NCI-H460 (cell line): ENCODE data around the gene NISCH. TPM values are rescaled to one million over a fixed set of nuclear protein-coding genes. Genes with fewer than 3 reads are reported as not detected.

Experiments used
- DNase-seq: peaks from one replicate; pipeline ENCODE4 v3.0.0-alpha.2; 2016; ENCODE audit warnings: low read depth; ENCODE audit errors: extremely low read depth
- polyA plus RNA-seq: library from polyadenylated mRNA; depleted of rRNA; stranded (reverse); fragments of >200 nt; gene quantifications from 2 replicates; pipeline ENCODE4 v1.2.3, GENCODE V29; 2014; cell fraction: nucleus; rRNA removed
- total RNA-seq: library from RNA; depleted of rRNA; stranded (reverse); fragments of >200 nt; shearing (Covaris generic); gene quantifications from 2 replicates; pipeline ENCODE4 v1.2.3, GENCODE V29; 2014; rRNA removed

The NISCH gene
- 18.4 and 19.7 TPM in 2 replicates for total RNA-seq
- 83.6 and 87.5 TPM in 2 replicates for polyA plus RNA-seq

- DNase-seq = peak; percentile 67
These were observed at the start of gene NISCH for GRCh38 chr3:52455283-52456168. Gene NISCH (plus strand): TSS chr3:52455604. CDS start chr3:52455642, 38 bp downstream.

GRCh38 chr3:52406231-52406661 lies 49.2 kb upstream of the NISCH start:
- no peak for DNase-seq

- no peak for DNase-seq
These were observed 48.5 kb upstream of the NISCH start for GRCh38 chr3:52406791-52407510.

DNA sequence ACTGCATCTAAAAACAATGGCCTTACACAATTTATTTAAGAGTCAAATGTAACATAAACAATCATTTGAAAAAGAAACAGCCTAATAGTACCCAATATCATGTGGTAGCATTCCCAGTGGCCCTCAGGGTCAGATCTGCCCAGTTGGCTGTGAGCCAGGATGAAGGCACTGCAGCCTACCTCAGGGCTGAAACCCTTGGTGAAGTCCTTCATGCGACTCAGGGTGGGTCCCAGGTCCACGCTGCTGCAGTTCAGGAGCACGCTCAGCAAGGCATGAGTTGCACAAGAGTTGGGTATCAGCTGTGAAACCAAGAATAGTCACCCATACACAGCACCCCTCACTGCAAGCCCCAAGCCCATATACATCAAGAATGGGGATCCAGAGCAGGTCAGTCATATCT lies 47.6 kb upstream of the NISCH start:
- no peak for DNase-seq

- no peak for DNase-seq
These were observed 46.9 kb upstream of the NISCH start for GRCh38 chr3:52408466-52408865.

- DNase-seq = no peak
These were observed 39.6 kb upstream of the NISCH start for GRCh38 chr3:52415800-52416199.

DNA sequence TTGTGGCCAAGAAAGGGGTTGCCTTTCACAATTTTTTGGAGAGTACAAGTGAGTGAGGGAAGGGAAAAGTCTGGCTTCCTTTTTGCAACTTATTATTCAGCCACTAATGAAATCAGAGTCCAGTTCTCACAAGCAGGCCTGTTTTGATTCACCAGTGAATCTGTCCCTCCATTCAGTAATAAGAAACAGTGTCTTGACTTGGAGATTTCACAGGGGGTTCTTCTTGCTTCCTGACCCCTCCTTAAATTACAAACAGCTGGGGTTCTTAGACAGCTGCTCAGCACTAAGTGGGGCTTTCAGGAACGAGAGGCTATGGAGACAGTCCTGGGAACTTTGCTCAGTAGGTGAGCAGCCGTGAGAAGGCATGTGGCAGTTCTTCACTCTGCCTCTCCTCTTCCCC lies 35.0 kb upstream of the NISCH start:
- DNase-seq = no peak

- no peak for DNase-seq
These were observed 32.7 kb upstream of the NISCH start for GRCh38 chr3:52422669-52423068.

DNA sequence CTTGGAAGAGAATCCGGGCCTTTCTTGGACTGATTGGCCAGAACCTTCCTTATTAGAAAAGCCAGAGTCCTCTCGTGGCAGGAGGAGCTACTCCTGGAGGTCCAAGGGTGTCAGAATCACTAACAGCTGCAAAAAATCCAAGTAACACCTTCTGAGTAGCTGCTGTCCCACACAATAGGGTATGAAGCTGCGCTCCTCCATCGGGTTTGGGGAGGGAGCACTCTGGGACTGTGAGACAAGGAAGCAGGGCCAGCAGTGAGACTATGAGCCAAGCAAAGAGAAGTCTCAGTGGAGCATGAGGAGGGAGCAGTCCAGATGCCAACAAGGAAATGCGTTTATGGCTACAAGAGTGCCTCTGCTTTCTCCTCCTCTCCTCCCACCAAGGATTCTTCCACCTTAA lies 32.2 kb upstream of the NISCH start:
- DNase-seq = no peak

DNA sequence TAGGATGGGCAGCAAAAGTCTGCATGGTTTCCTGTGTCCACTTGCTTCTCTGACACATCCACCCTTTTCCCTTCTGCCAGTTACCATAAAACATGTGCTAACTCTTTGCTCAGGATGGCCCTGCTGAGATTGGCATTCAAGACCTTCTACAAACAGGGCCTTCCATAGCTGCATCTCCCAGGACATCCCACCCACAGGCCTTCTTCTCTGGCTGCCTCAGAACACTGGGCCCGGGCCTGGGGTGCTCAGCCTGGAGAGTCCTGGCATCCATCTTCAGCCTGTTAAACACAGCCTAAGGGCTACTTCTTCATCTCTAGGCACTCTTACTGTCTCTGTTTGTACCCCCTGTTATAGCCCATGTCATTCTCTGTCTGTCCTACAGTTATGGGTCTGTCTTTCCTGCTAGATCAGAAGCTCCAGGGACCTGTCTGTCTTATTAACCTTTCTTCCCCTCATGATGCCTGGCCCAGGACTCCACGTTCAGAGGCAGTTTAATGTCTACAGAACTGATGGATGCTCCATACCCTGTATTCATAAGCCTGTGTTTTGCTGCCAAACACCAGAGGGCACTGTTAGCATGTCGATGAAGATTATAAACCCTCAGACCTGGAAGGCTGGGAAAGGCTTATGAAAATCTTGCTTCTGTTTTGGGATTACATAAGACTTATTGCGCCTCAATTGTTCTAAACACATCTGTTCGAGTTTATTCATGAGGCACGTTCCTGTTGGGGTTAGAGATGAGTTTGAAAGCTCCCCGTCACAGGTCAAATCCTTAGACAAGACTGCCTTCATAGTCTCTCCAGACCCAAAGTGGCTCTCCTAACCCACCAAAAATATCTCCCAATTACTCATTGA lies 27.0 kb upstream of the NISCH start:
- peak; percentile 56 for DNase-seq

GRCh38 chr3:52429031-52429430 lies 26.4 kb upstream of the NISCH start:
- DNase-seq = no peak

DNA sequence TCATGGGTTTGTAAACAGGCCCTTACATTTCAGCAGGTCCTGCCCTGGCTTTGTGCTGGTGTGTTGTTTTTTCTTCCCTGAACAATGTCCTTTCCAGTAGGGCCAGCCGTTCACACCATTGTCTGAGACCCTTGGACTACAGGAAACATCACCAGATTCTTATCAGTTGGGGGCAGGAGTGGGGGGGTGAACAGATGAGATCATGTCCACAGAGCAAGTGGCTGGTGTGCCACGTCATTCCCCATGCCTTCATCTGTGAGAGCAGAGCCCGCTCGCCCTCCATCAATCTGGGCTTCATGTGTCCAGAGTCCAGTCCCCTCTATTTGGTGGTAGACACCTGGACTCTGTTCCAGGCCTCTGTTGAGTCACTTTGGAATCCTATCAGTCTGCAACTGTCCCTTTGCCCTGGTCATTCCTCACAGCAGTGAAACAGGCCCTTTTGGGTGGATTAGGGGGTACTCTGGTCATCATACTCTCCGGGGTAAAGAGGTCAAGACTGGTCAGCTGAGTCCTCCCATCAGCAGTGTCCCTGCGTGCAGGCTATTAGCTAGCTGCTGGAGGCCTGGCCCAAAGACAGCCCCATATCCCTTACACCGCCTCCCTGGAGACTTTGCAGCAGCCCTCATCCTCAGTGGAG lies 25.5 kb upstream of the NISCH start:
- no peak for DNase-seq

- DNase-seq = no peak
These were observed 25.0 kb upstream of the NISCH start for GRCh38 chr3:52430416-52430810.

DNA sequence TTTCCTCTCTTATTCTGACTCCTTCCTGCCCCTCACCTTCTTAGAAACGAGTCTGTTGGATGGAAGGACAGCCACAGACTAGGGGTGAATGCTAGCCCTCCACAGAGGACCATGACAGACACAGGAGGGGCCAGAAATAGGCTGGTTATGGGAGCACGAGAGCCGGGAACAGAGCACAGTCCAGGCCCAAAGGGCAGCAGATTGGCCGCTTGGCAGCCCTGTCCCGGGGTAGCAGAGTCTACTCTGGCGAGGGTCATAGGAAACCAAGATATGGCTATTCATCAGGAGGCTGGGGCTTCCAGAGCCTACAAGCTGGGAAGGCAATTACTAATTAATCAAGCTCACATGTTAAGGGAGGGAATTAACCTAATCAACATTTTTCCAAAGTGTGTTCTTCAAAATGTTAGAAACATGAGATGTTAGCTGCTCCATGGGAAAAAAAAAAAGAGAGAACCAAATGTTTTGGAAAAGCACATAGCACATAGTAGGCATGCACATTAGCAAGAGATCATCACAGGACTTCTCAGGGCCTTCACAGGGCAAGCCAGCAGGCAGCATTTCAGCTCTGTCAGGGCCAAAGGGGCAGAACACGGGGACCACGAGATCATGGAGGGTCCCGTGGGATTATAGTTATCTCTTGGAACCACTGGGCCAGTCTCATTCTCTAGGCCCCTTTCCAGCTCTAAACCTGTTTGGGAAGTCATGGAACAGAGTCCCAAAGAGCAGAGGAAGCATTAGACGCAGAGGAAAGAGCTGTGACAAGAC lies 23.8 kb upstream of the NISCH start:
- DNase-seq = no peak

DNA sequence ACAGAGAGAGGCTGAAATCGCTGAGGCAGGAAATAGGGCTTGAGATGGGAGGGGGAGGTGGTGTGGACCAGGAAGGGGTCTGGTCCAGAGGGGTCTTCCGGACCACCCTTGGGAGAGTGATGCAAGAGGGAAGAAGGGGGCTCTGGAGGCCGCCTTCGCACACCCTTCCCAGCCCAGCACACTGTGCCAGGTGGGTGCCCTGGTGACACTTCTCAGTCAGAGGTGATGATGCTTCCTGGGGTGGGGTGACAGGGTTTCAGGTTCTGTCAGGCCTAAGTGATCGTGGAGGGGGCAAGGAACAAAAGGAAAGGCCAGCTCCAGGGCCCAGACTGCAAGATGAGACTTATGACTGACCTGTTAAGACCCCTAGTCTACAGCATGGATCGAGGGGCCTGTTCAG lies 23.2 kb upstream of the NISCH start:
- no peak for DNase-seq

DNA sequence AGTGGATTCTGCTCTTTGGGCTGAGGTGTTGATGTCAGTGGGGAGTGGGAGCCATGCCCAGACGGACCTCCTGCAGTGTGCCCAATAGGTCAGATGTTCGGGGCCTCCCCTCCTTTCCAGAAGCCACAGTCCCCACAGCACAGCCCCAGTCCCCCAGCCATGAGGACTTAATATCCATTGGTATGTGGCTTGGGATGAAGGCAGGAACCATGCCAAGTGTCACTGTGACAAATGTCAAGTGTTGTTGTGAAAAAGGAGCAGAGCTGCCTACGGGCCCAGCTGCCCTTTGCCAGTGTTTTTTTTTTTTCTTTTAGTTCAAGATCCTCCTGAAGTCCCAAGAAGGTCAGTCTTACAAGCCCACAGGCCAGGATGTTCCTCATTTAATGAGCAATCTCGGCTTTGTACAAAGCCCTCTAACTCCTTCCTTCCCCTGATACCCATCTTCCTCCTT lies 22.7 kb upstream of the NISCH start:
- DNase-seq = no peak

DNA sequence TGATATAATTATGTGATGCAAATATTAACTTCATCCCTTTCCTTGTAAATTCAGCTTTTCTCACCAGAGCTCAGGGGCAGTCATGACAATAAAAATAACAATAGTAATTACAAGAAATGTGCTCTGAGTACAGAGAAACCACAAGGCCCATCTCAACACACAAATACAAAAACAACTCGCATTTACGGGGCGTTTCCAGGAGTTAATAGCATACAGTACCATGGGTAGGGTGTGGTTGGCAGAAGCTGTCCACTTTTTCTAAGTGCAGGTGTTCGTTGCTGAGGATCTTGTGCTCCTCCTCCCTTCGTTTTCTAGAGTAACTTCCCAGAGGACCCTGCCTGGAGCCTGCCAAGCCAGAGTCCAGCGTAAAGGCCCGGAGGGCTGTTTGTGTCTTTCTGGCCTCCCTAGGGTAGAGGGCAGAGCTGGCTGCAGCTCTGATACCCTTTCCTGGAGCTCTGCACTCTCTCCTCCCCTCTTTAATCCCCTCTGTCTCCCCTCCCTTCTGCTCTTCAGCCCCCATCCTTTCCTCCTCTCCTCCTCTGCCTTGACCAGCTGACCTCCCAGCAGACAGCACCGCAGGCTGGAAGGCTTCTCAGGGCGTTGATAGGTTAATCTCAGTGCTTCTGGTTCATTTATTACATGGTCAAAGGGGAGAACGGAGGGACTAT lies 21.9 kb upstream of the NISCH start:
- DNase-seq = no peak

DNA sequence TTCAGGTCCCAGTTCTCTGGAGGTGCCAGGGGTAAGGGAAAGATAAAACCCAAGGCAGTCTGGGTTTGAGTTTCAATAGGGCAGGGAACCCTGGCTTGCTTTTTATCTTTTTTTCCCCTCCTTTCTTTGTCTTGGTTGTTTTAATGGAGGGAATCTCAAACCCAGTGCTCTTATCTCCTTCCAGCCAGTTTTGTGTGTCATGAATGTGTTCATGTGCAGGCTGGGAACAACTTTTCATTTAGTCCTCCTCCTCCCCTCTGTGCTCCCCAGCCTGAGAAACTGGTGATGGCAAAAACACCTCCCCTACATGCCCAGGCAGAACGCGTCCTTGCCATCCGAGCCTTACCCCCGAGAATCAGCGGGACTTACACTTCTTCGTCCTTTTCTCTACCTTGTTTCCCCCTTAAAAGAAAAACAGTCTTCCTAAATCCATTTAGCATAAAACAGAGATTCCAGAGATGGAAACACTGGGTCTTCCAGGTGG lies 21.4 kb upstream of the NISCH start:
- DNase-seq = no peak
